Karpas-422 (cell line): ENCODE results near the gene ATP5PF. TPM values are rescaled to one million over a fixed set of nuclear protein-coding genes. Genes with fewer than 3 reads are reported as not detected.

Source experiments
- DNase-seq: peaks from one replicate; pipeline ENCODE4 v3.0.0-alpha.2; 2015
- H2AFZ ChIP-seq: fragments of 200-600 bp; sonication (generic); 2 replicates; pipeline ENCODE4 v1.6.1; 2014; ENCODE audit warnings: antibody characterized with exemption, low read length, mixed read lengths
- H3K27ac ChIP-seq: fragments of 200-600 bp; sonication (generic); 2 replicates; pipeline ENCODE4 v1.5.1; 2014; ENCODE audit warnings: mild to moderate bottlenecking, low read length, moderate library complexity
- H3K27me3 ChIP-seq: fragments of 200-600 bp; sonication (generic); 2 replicates; pipeline ENCODE4 v1.6.1; 2014; ENCODE audit warnings: low read length, mixed read lengths
- H3K36me3 ChIP-seq: fragments of 200-600 bp; sonication (generic); 2 replicates; pipeline ENCODE4 v1.6.1; 2014; ENCODE audit warnings: low read length, mixed read lengths; ENCODE audit not compliant: insufficient read depth
- H3K4me1 ChIP-seq: fragments of 200-600 bp; sonication (generic); 2 replicates; pipeline ENCODE4 v1.6.1; 2014; ENCODE audit warnings: mild to moderate bottlenecking, low read length, mixed read lengths
- H3K4me2 ChIP-seq: fragments of 200-600 bp; sonication (generic); 2 replicates; pipeline ENCODE4 v1.6.1; 2014; ENCODE audit warnings: low read length, low read depth, mild to moderate bottlenecking; ENCODE audit not compliant: poor library complexity, severe bottlenecking
- H3K4me3 ChIP-seq: fragments of 200-600 bp; sonication (generic); 2 replicates; pipeline ENCODE4 v1.5.1; 2014; ENCODE audit warnings: mild to moderate bottlenecking, antibody characterized with exemption, low read length, mixed read lengths
- H3K79me2 ChIP-seq: fragments of 200-600 bp; sonication (generic); 2 replicates; pipeline ENCODE4 v1.6.1; 2014; ENCODE audit warnings: mild to moderate bottlenecking, low read length, mixed read lengths
- H3K9ac ChIP-seq: fragments of 200-600 bp; sonication (generic); 2 replicates; pipeline ENCODE4 v1.6.0; 2014; ENCODE audit warnings: low read length
- H3K9me2 ChIP-seq: fragments of 200-600 bp; sonication (generic), shearing (Covaris generic); replicated peaks from 2 replicates; pipeline ENCODE4 v1.6.0; 2014; ENCODE audit warnings: mild to moderate bottlenecking, low read length, moderate library complexity; ENCODE audit not compliant: insufficient read depth
- H3K9me3 ChIP-seq: fragments of 300-700, 200-600 bp; sonication (generic); 2 replicates; pipeline ENCODE4 v1.6.1; 2014; ENCODE audit warnings: low read length, mixed read lengths
- H4K20me1 ChIP-seq: fragments of 200-600 bp; sonication (generic); 2 replicates; pipeline ENCODE4 v1.6.1; 2014; ENCODE audit warnings: mild to moderate bottlenecking, antibody characterized with exemption, low read length, low read depth; ENCODE audit not compliant: insufficient read depth
- total RNA-seq: library from RNA; depleted of rRNA; stranded (reverse); fragments of >200 nt; shearing (Covaris generic); gene quantifications from 2 replicates; pipeline ENCODE4 v1.2.3, GENCODE V29; 2014; ENCODE audit warnings: low replicate concordance

Gene ATP5PF
- total RNA-seq, 1 experiment from 2014 or later, result 115 TPM

GRCh38 chr21:25759573-25759972 is 24.9 kb upstream of the ATP5PF start:
- no peak overlapping the region for H3K27ac ChIP-seq
- no peak overlapping the region for H3K4me2 ChIP-seq
- H3K9me3 ChIP-seq, result no peaks in the 10 kb centered on the region
- H4K20me1 ChIP-seq, result no peaks in the 10 kb centered on the region
- no peak overlapping the region for H2AFZ ChIP-seq
- no peak overlapping the region for H3K9ac ChIP-seq
- DNase-seq, result no peak
- H3K9me2 ChIP-seq, result no peaks in the 10 kb centered on the region
- H3K36me3 ChIP-seq, result peaks cover 47% of the 10 kb centered on the region
- no peak overlapping the region for H3K4me3 ChIP-seq
- no peaks in the 10 kb centered on the region for H3K27me3 ChIP-seq
- H3K79me2 ChIP-seq, result peaks cover 36% of the 10 kb centered on the region
- H3K4me1 ChIP-seq, result 0 out of 2 replicates have a peak, but pooled peaks cover 4% of the 10 kb centered on the region

DNA sequence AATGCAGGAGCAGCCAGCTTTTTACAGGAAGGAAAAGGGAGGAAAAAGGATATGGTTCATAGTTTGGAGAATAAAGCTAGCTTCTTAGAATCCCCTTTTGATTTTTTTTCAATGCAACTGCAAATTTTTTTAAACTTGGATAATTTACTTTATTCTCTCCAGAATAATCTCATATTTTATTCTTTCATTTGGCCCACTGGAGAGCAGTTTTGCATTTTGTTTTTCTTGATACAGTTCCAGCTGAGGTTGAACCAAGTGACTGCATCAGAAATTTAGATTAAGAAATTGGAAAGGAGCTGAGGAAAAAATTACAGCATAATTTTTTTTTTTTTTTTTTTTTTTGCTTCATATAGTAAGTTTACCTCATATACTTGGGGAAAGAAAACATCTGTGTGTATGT is 22.8 kb upstream of the ATP5PF start:
- Histone ChIP-seq H4K20me1 (no peaks in the 10 kb centered on the region), H3K9ac (no peak overlapping the region), H2AFZ (no peak overlapping the region), H3K4me3 (no peak overlapping the region), H3K4me1 (0 out of 2 replicates have a peak, but pooled peaks cover 4% of the 10 kb centered on the region), H3K9me3 (no peaks in the 10 kb centered on the region), H3K36me3 (peaks cover 41% of the 10 kb centered on the region), H3K79me2 (peaks cover 36% of the 10 kb centered on the region), H3K27me3 (no peaks in the 10 kb centered on the region), H3K27ac (no peak overlapping the region), H3K4me2 (no peak overlapping the region), H3K9me2 (no peaks in the 10 kb centered on the region)
- DNase-seq, result no peak

- peaks cover 41% of the 10 kb centered on the region for H3K36me3 ChIP-seq
- H3K27me3 ChIP-seq, result no peaks in the 10 kb centered on the region
- DNase-seq, result no peak
- H3K9me2 ChIP-seq, result no peaks in the 10 kb centered on the region
- H3K4me1 ChIP-seq, result 0 out of 2 replicates have a peak, but pooled peaks cover 4% of the 10 kb centered on the region
- no peak overlapping the region for H3K9ac ChIP-seq
- no peaks in the 10 kb centered on the region for H3K9me3 ChIP-seq
- no peak overlapping the region for H3K27ac ChIP-seq
- H3K4me3 ChIP-seq, result no peak overlapping the region
- H2AFZ ChIP-seq, result no peak overlapping the region
- H4K20me1 ChIP-seq, result no peaks in the 10 kb centered on the region
- H3K79me2 ChIP-seq, result peaks cover 41% of the 10 kb centered on the region
- no peak overlapping the region for H3K4me2 ChIP-seq
These were observed 21.7 kb upstream of the ATP5PF start for GRCh38 chr21:25756190-25756932.

DNA sequence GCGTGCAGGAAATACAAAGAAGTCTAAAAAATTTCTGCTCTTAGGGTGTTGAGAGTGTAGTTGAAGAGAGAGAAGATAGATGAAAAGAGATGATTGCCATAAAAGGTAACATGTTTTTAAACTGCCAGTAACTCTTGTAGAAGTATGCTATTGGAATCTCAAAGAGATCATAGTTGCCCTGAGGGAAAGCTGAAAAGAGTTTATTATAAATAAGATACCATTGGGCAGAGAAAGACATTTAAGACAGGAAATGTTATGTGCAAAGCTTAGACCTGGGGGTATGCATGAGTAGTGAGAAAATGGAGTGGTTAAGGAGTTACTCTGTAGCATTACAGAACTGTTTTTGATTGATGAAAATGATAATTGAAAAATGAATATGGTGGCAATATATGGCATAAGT is 17.7 kb upstream of the ATP5PF start:
- no peaks in the 10 kb centered on the region for H3K27me3 ChIP-seq
- H3K9me3 ChIP-seq, result no peaks in the 10 kb centered on the region
- no peaks in the 10 kb centered on the region for H4K20me1 ChIP-seq
- no peak for DNase-seq
- H3K4me2 ChIP-seq, result no peak overlapping the region
- no peaks in the 10 kb centered on the region for H3K9me2 ChIP-seq
- H3K79me2 ChIP-seq, result peaks cover 37% of the 10 kb centered on the region
- 0 out of 2 replicates have a peak, but pooled peaks cover 4% of the 10 kb centered on the region for H3K4me1 ChIP-seq
- no peak overlapping the region for H2AFZ ChIP-seq
- H3K9ac ChIP-seq, result no peak overlapping the region
- H3K4me3 ChIP-seq, result no peak overlapping the region
- H3K27ac ChIP-seq, result no peak overlapping the region
- peaks cover 43% of the 10 kb centered on the region for H3K36me3 ChIP-seq

DNA sequence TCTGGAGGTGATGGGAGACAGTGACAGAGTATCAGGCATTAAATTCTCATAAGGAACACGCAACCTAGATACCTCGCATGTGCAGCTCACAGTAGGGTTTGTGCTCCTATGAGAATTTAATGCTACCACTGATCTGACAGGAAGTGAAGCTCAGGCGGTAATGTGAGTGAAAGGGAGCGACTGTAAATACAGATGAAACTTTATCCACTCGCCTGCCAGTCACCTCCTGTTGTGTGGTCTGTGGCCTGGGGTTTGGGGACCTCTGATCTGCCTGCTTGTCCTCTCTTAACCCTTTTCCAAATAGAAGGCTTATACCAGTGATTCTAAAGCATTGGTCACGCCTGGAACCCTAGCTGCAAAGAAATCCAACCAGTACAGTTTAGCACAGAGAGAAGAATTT is 15.4 kb upstream of the ATP5PF start:
- Histone ChIP-seq H4K20me1 (no peaks in the 10 kb centered on the region), H3K4me1 (no peaks in the 10 kb centered on the region), H3K36me3 (peaks cover 53% of the 10 kb centered on the region), H2AFZ (no peak overlapping the region), H3K9me2 (no peaks in the 10 kb centered on the region), H3K27ac (no peak overlapping the region), H3K9ac (no peak overlapping the region), H3K79me2 (peaks cover 32% of the 10 kb centered on the region), H3K4me2 (no peak overlapping the region), H3K4me3 (no peak overlapping the region), H3K9me3 (no peaks in the 10 kb centered on the region), H3K27me3 (no peaks in the 10 kb centered on the region)
- no peak for DNase-seq

DNA sequence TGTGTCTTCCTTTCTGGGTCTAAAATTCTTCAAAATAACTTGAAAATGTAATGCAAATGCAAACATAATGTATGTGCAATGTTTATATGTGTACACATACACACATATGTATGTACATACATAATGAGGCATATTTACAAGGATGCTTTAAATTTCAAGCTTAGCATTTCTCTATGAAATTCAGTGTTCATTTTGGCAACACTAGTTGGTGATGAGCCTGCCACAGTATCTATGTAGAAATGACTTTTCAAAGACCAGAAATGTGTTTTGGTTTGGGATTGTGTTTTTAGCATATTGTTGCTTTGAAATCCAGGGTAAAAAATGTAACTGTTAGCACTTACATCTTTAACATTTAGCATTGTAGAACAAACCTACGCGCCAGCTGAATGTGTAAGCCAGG is 10.2 kb upstream of the ATP5PF start:
- Histone ChIP-seq H3K36me3 (peaks cover 37% of the 10 kb centered on the region), H4K20me1 (no peaks in the 10 kb centered on the region), H2AFZ (no peak overlapping the region), H3K4me1 (peaks cover 19% of the 10 kb centered on the region), H3K4me3 (no peak overlapping the region), H3K27me3 (no peaks in the 10 kb centered on the region), H3K9ac (no peak overlapping the region), H3K4me2 (no peak overlapping the region), H3K9me3 (no peaks in the 10 kb centered on the region), H3K9me2 (no peaks in the 10 kb centered on the region), H3K79me2 (peaks cover 71% of the 10 kb centered on the region), H3K27ac (no peak overlapping the region)
- DNase-seq, result no peak

- H3K36me3 ChIP-seq, result peaks cover 24% of the 10 kb centered on the region
- no peaks in the 10 kb centered on the region for H3K9me3 ChIP-seq
- no peak overlapping the region for H2AFZ ChIP-seq
- H3K79me2 ChIP-seq, result peaks cover 85% of the 10 kb centered on the region
- no peaks in the 10 kb centered on the region for H3K9me2 ChIP-seq
- no peak for DNase-seq
- H4K20me1 ChIP-seq, result no peaks in the 10 kb centered on the region
- H3K4me2 ChIP-seq, result no peak overlapping the region
- no peaks in the 10 kb centered on the region for H3K27me3 ChIP-seq
- H3K4me3 ChIP-seq, result no peak overlapping the region
- H3K4me1 ChIP-seq, result peaks cover 38% of the 10 kb centered on the region
- no peak overlapping the region for H3K27ac ChIP-seq
- no peak overlapping the region for H3K9ac ChIP-seq
These were observed 8.2 kb upstream of the ATP5PF start for GRCh38 chr21:25742900-25743299.

DNA sequence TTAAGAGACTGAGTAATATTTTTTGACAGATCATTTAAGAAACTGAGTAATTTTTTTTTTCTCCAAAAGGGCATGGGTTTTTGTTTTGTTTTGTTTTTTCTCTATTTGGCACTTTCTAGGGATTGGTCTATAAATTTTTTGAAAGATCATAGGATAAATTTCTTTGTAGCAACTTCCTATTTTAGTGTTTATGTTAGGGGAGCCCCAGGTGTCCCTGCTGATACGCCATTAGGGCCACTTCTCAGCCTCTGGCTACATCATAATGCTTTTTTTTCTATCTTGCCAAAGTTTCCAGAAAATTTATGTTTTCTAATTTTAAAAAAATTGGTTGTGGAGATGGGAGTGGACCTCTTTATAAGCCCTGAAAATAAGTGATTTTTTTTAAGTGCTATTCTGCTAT is 2.7 kb upstream of the ATP5PF start:
- Histone ChIP-seq H3K9me2 (no peaks in the 10 kb centered on the region), H3K4me1 (peaks cover 66% of the 10 kb centered on the region), H3K27ac (peak overlapping the region; percentile 91), H3K9me3 (no peaks in the 10 kb centered on the region), H2AFZ (no peak overlapping the region), H4K20me1 (peaks cover 9% of the 10 kb centered on the region; the same call in 1 of the 2 replicates), H3K4me3 (peak overlapping the region; percentile 95), H3K27me3 (no peaks in the 10 kb centered on the region), H3K9ac (peak overlapping the region; percentile 94), H3K4me2 (peak overlapping the region; percentile 88), H3K36me3 (0 out of 2 replicates have a peak, but pooled peaks cover 4% of the 10 kb centered on the region), H3K79me2 (peaks cover 90% of the 10 kb centered on the region)
- DNase-seq, result no peak
